Naive thymus-derived CD8-positive, alpha-beta T cell (primary cell): ENCODE results near the gene CALU. TPM values are rescaled to one million over a fixed set of nuclear protein-coding genes. Genes with fewer than 3 reads are reported as not detected.
A peak's percentile ranks its signal among the peaks of the same experiment; 100 is the strongest.

Source experiments
- ATAC-seq, 2 donors: fragments of 150-1000 bp; cut with Tn5 transposase in 1 of 2; sonication (Bioruptor Pico), chemical (Tn5 transposase) in 1 of 2; 1 replicate in 1 of 2; 2 replicates in 1 of 2; pipeline ENCODE4 v1.10.0; 2021; ENCODE audit warnings: mild to moderate bottlenecking in 2 of 2, moderate library complexity in 2 of 2
- POLR2A ChIA-PET: fragments of 350-600 bp; sonication (Branson Sonifier 250); formaldehyde crosslinking; loops from one replicate; lab custom pipeline; 2021; ENCODE audit warnings: antibody characterized with exemption; lab: Charles Lee
- DNase-seq, 10 donors: peaks; one replicate each; pipeline versions ENCODE4 v3.0.0 to v3.0.0-alpha.2; 2020 to 2022
- H3K27ac Mint-ChIP-seq, 10 donors: one replicate each; pipeline ENCODE4 v1.8.0; 2020 to 2022; ENCODE audit warnings: mild to moderate bottlenecking in 10 of 10, mixed read lengths in 10 of 10, moderate library complexity in 4 of 10, inconsistent platforms in 1 of 10
- H3K27me3 Mint-ChIP-seq, 5 donors: one replicate each; pipeline ENCODE4 v1.8.0; 2021 to 2022; ENCODE audit warnings: mixed read lengths in 5 of 5
- H3K36me3 Mint-ChIP-seq, 3 donors: one replicate each; pipeline ENCODE4 v1.8.0; 2020 to 2022; ENCODE audit warnings: mixed read lengths in 3 of 3, mild to moderate bottlenecking in 2 of 3, inconsistent platforms in 1 of 3
- H3K4me1 Mint-ChIP-seq, 4 donors: one replicate each; pipeline ENCODE4 v1.8.0; 2021 to 2022; ENCODE audit warnings: mixed read lengths in 4 of 4
- H3K4me3 Mint-ChIP-seq, 10 donors: one replicate each; pipeline ENCODE4 v1.8.0; 2020 to 2022; ENCODE audit warnings: mild to moderate bottlenecking in 10 of 10, mixed read lengths in 10 of 10, moderate library complexity in 6 of 10, inconsistent platforms in 1 of 10
- H3K9me3 Mint-ChIP-seq, 9 donors: one replicate each; pipeline ENCODE4 v1.8.0; 2020 to 2022; ENCODE audit warnings: mixed read lengths in 9 of 9, mild to moderate bottlenecking in 3 of 9, inconsistent platforms in 1 of 9, moderate library complexity in 1 of 9
- polyA plus RNA-seq, 3 donors: library from polyadenylated mRNA; unstranded; fragments of 300-500 nt; fragmentation: Illumina TruSeq; gene quantifications; one replicate each; pipeline ENCODE4 v1.2.3, GENCODE V29; 2021
- total RNA-seq, 8 experiments: library from RNA in 2 of 8; stranded (reverse) in 2 of 8; gene quantifications; one replicate each; pipeline ENCODE4 v1.2.3 and lab custom pipeline; 2021 to 2026

CALU gene
- total and polyA plus RNA-seq, 5 experiments from 2014 or later, result 13.6 to 21.5 (median 17.0) TPM

- peaks cover 9 to 22% (median 21%) of the 10 kb centered on the region in 4 donors for H3K4me1 Mint-ChIP-seq
- no peaks in the 10 kb centered on the region for H3K9me3 Mint-ChIP-seq
- no peaks in the 10 kb centered on the region for H3K27me3 Mint-ChIP-seq
- POLR2A ChIA-PET, result no interaction called here
- peak overlapping the region in 4 of 10 donors; percentile 49 to 85 (median 53) for H3K27ac Mint-ChIP-seq
- ATAC-seq (no peak), DNase-seq (peak in 8 of 10 donors; percentile 9 to 68 (median 30))
- H3K4me3 Mint-ChIP-seq, result peak overlapping the region in 3 of 10 donors; percentile 29 to 73 (median 61)
- H3K36me3 Mint-ChIP-seq, result peaks cover 3 to 4% (median 4%) of the 10 kb centered on the region in 3 donors
These were observed 54.9 kb downstream of the CALU start for GRCh38 chr7:128794020-128794419.

DNA sequence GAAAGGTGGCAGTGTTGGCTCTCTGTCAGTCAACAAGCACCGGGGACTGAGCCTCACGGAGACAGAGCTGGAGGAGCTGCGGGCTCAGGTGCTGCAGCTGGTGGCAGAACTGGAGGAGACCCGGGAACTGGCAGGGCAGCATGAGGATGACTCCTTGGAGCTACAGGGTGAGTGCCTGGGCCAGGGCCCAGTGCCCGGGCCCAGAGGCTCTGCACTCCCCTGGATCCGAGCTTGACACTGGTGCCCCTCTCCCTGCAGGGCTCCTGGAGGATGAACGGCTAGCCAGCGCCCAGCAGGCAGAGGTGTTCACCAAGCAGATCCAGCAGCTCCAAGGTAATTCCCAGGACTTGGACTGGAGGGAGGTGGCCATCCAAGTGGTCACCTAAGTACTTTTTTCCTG is 55.3 kb downstream of the CALU start:
- Mint-ChIP-seq H3K4me1 (peaks cover 9 to 22% (median 18%) of the 10 kb centered on the region in 4 donors), H3K27ac (peak overlapping the region in 1 of 10 donors; percentile 85), H3K27me3 (no peaks in the 10 kb centered on the region), H3K4me3 (no peak overlapping the region), H3K36me3 (peaks cover 3 to 4% (median 4%) of the 10 kb centered on the region in 3 donors), H3K9me3 (no peaks in the 10 kb centered on the region)
- ATAC-seq (no peak), DNase-seq (no peak)
- POLR2A ChIA-PET, result no interaction called here

- Mint-ChIP-seq H3K4me3 (no peak overlapping the region), H3K4me1 (peaks cover 8 to 20% (median 17%) of the 10 kb centered on the region in 4 donors), H3K27ac (peak overlapping the region in 1 of 10 donors; percentile 69), H3K27me3 (no peaks in the 10 kb centered on the region), H3K9me3 (no peaks in the 10 kb centered on the region), H3K36me3 (peaks cover 3 to 4% (median 4%) of the 10 kb centered on the region in 3 donors)
- ATAC-seq (no peak), DNase-seq (no peak)
- POLR2A ChIA-PET, result no interaction called here
These were observed 56.0 kb downstream of the CALU start for GRCh38 chr7:128795129-128795528.

DNA sequence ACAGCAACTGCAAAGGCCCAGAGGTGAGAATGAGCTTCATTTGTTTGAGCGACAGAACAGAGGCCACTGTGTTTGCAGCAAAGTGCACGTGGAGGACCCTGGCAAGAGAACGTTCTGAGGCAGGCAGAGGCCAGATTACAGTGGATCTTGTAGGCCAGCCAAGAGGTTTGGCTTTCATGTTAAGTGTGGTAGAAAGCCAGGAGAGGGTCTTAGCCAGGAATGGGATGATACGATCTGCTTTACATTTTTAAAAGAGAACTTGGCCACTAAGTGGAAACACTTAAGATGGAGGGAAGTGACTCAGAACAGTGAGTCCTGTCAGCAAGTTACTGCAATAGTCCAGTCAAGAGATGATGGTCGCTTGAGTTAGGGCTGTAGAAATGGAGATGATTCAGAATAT is 57.2 kb downstream of the CALU start:
- Mint-ChIP-seq H3K9me3 (no peaks in the 10 kb centered on the region), H3K4me3 (no peak overlapping the region), H3K4me1 (peaks cover 4 to 15% (median 13%) of the 10 kb centered on the region in 4 donors), H3K27me3 (no peaks in the 10 kb centered on the region), H3K27ac (peak overlapping the region in 1 of 10 donors; percentile 1), H3K36me3 (peaks cover 7 to 10% (median 10%) of the 10 kb centered on the region in 3 donors)
- DNase-seq, result no peak
- POLR2A ChIA-PET, result interaction anchor here (0.9 kb wide), 1 partner anchor 24 kb away, joined by 3 read pairs; no protein-coding TSS in a partner anchor
- no peak for ATAC-seq

- DNase-seq, result no peak
- Mint-ChIP-seq H3K27me3 (no peaks in the 10 kb centered on the region), H3K4me1 (peaks cover 0 to 2% (median 0%) of the 10 kb centered on the region in 4 donors), H3K9me3 (no peaks in the 10 kb centered on the region), H3K36me3 (peaks cover 10 to 14% (median 11%) of the 10 kb centered on the region in 3 donors), H3K4me3 (no peak overlapping the region), H3K27ac (no peak overlapping the region)
- POLR2A ChIA-PET, result no interaction called here
- no peak for ATAC-seq
These were observed 60.3 kb downstream of the CALU start for GRCh38 chr7:128799451-128799850.

DNA sequence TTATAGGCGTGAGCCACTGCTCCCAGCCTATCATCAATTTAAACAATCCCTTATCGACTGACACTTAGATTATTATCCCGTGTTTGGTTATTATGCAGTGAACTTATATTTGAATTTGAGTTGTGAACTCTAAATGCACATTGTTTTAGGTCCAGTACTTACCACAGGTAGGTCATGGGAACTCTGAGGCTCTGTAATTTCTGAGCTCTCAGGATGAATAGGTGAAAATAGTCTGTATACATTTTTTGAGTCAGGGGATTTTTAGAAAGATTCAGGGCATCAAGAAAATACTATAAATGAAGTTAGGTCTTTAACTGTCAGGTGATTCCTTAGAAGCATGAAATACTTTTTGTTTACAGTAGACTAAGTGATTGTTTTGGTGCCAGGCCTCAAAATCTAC is 61.4 kb downstream of the CALU start:
- Mint-ChIP-seq H3K4me3 (no peak overlapping the region), H3K36me3 (peaks cover 10 to 16% (median 14%) of the 10 kb centered on the region in 3 donors), H3K9me3 (no peaks in the 10 kb centered on the region), H3K27ac (no peak overlapping the region), H3K27me3 (no peaks in the 10 kb centered on the region), H3K4me1 (peaks cover 0 to 2% (median 0%) of the 10 kb centered on the region in 4 donors)
- ATAC-seq (no peak), DNase-seq (no peak)
- POLR2A ChIA-PET, result no interaction called here

DNA sequence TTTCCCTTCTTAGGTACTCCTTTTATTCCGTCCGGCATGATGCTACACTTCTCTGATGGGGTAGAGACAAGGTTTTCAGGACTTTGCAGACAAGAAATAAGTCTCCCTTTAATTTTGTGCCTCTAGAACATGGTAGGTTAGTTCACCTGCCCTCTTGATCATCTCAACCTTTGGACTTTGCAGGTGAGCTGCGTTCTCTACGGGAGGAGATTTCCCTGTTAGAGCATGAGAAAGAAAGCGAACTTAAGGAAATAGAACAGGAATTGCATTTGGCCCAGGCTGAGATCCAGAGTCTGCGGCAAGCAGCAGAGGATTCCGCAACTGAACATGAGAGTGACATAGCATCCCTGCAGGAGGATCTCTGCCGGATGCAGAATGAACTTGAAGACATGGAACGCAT is 61.8 kb downstream of the CALU start:
- Mint-ChIP-seq H3K27ac (no peak overlapping the region), H3K27me3 (no peaks in the 10 kb centered on the region), H3K4me1 (peaks cover 0 to 2% (median 0%) of the 10 kb centered on the region in 4 donors), H3K4me3 (no peak overlapping the region), H3K36me3 (peaks cover 10 to 17% (median 15%) of the 10 kb centered on the region in 3 donors), H3K9me3 (no peaks in the 10 kb centered on the region)
- ATAC-seq (no peak), DNase-seq (no peak)
- POLR2A ChIA-PET, result interaction anchor here (1.0 kb wide), 1 partner anchor 10 kb away, joined by 4 read pairs; no protein-coding TSS in a partner anchor

DNA sequence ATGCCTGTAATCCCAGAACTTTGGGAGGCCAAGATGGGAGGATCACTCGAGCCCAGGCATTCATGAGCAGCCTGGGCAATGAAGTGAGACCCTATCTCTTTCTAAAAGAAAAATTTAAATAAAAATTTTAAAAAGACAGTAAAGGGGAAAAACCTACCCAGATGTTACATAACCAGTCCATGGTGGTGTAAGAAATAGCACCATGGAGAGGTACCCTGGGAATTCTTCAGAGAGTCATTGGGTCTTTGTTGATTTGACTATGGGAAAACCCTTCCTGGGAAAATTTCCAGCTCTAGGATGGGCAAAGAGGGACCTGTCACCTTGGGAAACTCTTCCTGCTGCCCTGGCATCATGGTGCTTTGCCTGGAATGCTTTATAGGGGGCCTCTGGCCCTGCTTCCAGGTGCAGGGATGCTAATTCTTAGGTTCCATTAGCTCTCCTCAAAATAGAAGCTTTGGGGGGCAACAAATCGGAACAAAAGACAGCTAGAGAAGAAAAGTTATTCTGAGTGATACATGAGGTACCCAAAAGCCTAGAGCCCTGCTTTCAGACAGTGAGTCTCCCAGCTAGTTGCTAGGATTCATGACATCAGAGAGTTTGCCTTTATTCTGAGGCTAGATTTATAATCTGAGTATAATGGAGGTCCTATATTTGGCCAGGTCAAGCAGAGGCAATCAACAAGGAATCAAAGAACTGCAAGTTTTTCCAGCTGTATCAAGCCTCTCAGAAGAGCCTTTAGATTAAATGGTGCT is 62.7 kb downstream of the CALU start:
- H3K36me3 Mint-ChIP-seq, result peaks cover 10 to 20% (median 19%) of the 10 kb centered on the region in 3 donors
- POLR2A ChIA-PET, result interaction anchor here (1.0 kb wide), 1 partner anchor 11 kb away, joined by 4 read pairs; no protein-coding TSS in a partner anchor
- H3K27ac Mint-ChIP-seq, result no peak overlapping the region
- ATAC-seq (no peak), DNase-seq (no peak)
- H3K27me3 Mint-ChIP-seq, result no peaks in the 10 kb centered on the region
- H3K4me1 Mint-ChIP-seq, result peaks cover 0 to 2% (median 0%) of the 10 kb centered on the region in 4 donors
- H3K9me3 Mint-ChIP-seq, result no peaks in the 10 kb centered on the region
- no peak overlapping the region for H3K4me3 Mint-ChIP-seq

GRCh38 chr7:128804484-128804883 is 65.3 kb downstream of the CALU start:
- no peak for DNase-seq

GRCh38 chr7:128805225-128805624 is 66.1 kb downstream of the CALU start:
- POLR2A ChIA-PET, result no interaction called here
- no peak for ATAC-seq
- no peak for DNase-seq
- H3K27ac Mint-ChIP-seq, result no peak overlapping the region
- no peak overlapping the region for H3K4me3 Mint-ChIP-seq
- H3K4me1 Mint-ChIP-seq, result no peaks in the 10 kb centered on the region
- peaks cover 6 to 19% (median 15%) of the 10 kb centered on the region in 3 donors for H3K36me3 Mint-ChIP-seq
- no peaks in the 10 kb centered on the region for H3K27me3 Mint-ChIP-seq
- H3K9me3 Mint-ChIP-seq, result no peaks in the 10 kb centered on the region

More at GRCh38 chr7:128804484-128804883, 65.3 kb downstream of the CALU start:
- no peaks in the 10 kb centered on the region for H3K27me3 Mint-ChIP-seq
- H3K4me3 Mint-ChIP-seq, result no peak overlapping the region
- POLR2A ChIA-PET, result no interaction called here
- peaks cover 6 to 16% (median 15%) of the 10 kb centered on the region in 3 donors for H3K36me3 Mint-ChIP-seq
- H3K9me3 Mint-ChIP-seq, result no peaks in the 10 kb centered on the region
- no peak for ATAC-seq
- no peak overlapping the region for H3K27ac Mint-ChIP-seq
- H3K4me1 Mint-ChIP-seq, result no peaks in the 10 kb centered on the region

DNA sequence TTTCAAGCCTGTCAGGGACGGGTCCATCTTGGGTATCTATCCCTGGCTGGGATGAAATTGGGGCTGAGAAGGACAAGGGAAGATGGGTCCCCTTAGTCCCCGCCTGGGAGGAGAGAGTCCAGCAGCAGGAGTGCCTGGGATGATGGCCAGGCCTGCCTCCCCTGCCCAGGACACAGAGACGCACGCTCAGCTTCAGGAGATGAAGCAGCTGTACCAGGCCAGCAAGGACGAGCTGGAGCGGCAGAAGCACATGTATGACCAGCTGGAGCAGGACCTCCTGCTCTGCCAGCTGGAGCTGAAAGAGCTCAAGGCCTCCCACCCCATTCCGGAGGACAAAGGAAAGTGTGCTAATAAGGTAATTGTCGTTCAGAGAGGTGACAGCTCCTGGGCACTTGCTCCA is 68.0 kb downstream of the CALU start:
- Mint-ChIP-seq H3K4me1 (no peaks in the 10 kb centered on the region), H3K27me3 (no peaks in the 10 kb centered on the region), H3K27ac (no peak overlapping the region), H3K9me3 (no peaks in the 10 kb centered on the region), H3K4me3 (no peak overlapping the region), H3K36me3 (peaks cover 0 to 10% (median 10%) of the 10 kb centered on the region in 3 donors)
- POLR2A ChIA-PET, result no interaction called here
- no peak for DNase-seq
- no peak for ATAC-seq

DNA sequence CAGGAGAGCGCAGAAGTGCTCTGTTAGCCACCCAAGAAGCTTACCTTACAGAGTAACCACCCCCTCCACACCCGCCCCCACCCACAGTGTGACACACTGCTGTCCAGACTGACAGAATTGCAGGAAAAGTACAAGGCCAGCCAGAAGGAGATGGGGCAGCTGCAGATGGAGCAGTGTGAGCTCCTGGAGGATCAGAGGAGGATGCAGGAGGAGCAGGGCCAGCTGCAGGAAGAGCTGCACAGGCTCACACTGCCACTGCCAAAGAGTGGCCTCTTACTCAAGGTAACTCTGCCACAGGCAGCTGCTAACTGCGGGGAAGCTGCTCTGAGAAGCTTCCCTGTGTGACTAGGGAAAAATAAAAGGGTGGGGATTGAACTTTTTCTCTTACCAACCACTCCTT is 70.2 kb downstream of the CALU start:
- Mint-ChIP-seq H3K4me1 (no peaks in the 10 kb centered on the region), H3K9me3 (no peaks in the 10 kb centered on the region), H3K27me3 (no peaks in the 10 kb centered on the region), H3K36me3 (peaks cover 0 to 9% (median 8%) of the 10 kb centered on the region in 3 donors), H3K27ac (no peak overlapping the region), H3K4me3 (no peak overlapping the region)
- ATAC-seq, result no peak
- no peak for DNase-seq
- POLR2A ChIA-PET, result no interaction called here

DNA sequence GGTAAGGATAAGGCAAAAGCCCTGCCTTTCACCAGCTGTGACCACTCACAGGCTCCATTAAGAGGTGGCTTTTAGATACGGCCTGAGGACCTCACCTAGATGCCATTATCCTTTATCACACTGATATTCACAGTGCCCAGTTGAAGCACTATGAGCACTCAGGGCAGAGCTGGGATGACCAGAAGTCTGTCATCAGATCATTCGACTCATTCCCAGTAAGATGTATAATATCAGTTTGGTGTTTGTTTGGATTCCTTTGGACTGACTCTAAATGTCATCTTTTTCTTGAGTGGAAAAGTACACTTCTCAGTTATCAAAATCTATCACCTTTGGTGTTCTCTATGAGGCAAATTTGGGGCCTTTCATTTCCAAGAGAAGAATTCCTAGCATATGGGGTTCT is 71.3 kb downstream of the CALU start:
- no peaks in the 10 kb centered on the region for H3K9me3 Mint-ChIP-seq
- peak overlapping the region in 1 of 10 donors; percentile 32 for H3K27ac Mint-ChIP-seq
- no peak for ATAC-seq
- POLR2A ChIA-PET, result no interaction called here
- peaks cover 0 to 8% (median 4%) of the 10 kb centered on the region in 3 donors for H3K36me3 Mint-ChIP-seq
- peaks cover 0 to 2% (median 0%) of the 10 kb centered on the region in 4 donors for H3K4me1 Mint-ChIP-seq
- H3K4me3 Mint-ChIP-seq, result no peak overlapping the region
- no peak for DNase-seq
- peaks cover 0 to 2% (median 0%) of the 10 kb centered on the region in 5 donors for H3K27me3 Mint-ChIP-seq
